ENCODE results near the gene CACUL1.
"Not testable (repeated sequence)": the region's sequence is repeated elsewhere in the genome, so short reads cannot be mapped to it uniquely, and the experiment has no call there.

The CACUL1 gene

GRCh38 chr10:118662228-118663035, 92.3 kb downstream of the CACUL1 start:
- Histone ChIP-seq H2BK5ac (ENCODE audit: low read length) (no peak overlapping the region), H3K4me2 (ENCODE audit: low read length) (no peak overlapping the region), H3K27me3 (ENCODE audit: insufficient read depth, low read length, poor library complexity) (no peaks in the 10 kb centered on the region), H3K4me3 (ENCODE audit: low read length) (no peak overlapping the region), H2BK120ac (ENCODE audit: low read depth, low read length) (no peak overlapping the region), H2AK5ac (ENCODE audit: low read length) (no peak overlapping the region), H4K5ac (ENCODE audit: low read length) (no peak overlapping the region), H3K18ac (ENCODE audit: low read length) (no peak overlapping the region), H3K56ac (ENCODE audit: low read length) (no peak overlapping the region), H3K79me2 (ENCODE audit: control insufficient read depth, insufficient read depth, low read length) (no peaks in the 10 kb centered on the region), H3K4me1 (ENCODE audit: control insufficient read depth, low read depth, low read length) (no peaks in the 10 kb centered on the region), H3K9ac (ENCODE audit: low read length) (no peak overlapping the region), H3K4ac (ENCODE audit: low read depth, low read length) (no peak overlapping the region), H3K36me3 (ENCODE audit: control insufficient read depth, insufficient read depth, low read length) (no peaks in the 10 kb centered on the region), H3K79me1 (ENCODE audit: low read length) (no peaks in the 10 kb centered on the region), H4K8ac (ENCODE audit: low read depth, low read length) (no peak overlapping the region), H3K23ac (ENCODE audit: low read length) (no peak overlapping the region), H2BK15ac (replicated peaks; ENCODE audit: low read depth) (no peak overlapping the region), H3K27ac (ENCODE audit: low read depth, low read length) (no peak overlapping the region)
- DNase-seq: no peak
- WGBS (ENCODE audit: extremely low coverage, insufficient coverage, low lambda C conversion rate): no CpG with 5 or more reads among the region's 4 CpGs

GRCh38 chr10:118658762-118659161, 96.0 kb downstream of the CACUL1 start:
- Histone ChIP-seq H3K9ac (ENCODE audit: low read length) (no peak overlapping the region), H2BK15ac (replicated peaks; ENCODE audit: low read depth) (no peak overlapping the region), H3K4me2 (ENCODE audit: low read length) (no peak overlapping the region), H2BK120ac (ENCODE audit: low read depth, low read length) (no peak overlapping the region), H3K4me3 (ENCODE audit: low read length) (no peak overlapping the region), H4K5ac (ENCODE audit: low read length) (no peak overlapping the region), H2AK5ac (ENCODE audit: low read length) (no peak overlapping the region), H3K27me3 (ENCODE audit: insufficient read depth, low read length, poor library complexity) (no peaks in the 10 kb centered on the region), H3K4ac (ENCODE audit: low read depth, low read length) (no peak overlapping the region), H3K23ac (ENCODE audit: low read length) (no peak overlapping the region), H4K8ac (ENCODE audit: low read depth, low read length) (no peak overlapping the region), H3K79me2 (ENCODE audit: control insufficient read depth, insufficient read depth, low read length) (no peaks in the 10 kb centered on the region), H3K27ac (ENCODE audit: low read depth, low read length) (no peak overlapping the region), H3K56ac (ENCODE audit: low read length) (no peak overlapping the region), H3K4me1 (ENCODE audit: control insufficient read depth, low read depth, low read length) (no peaks in the 10 kb centered on the region), H3K36me3 (ENCODE audit: control insufficient read depth, insufficient read depth, low read length) (no peaks in the 10 kb centered on the region), H2BK5ac (ENCODE audit: low read length) (no peak overlapping the region), H3K79me1 (ENCODE audit: low read length) (no peaks in the 10 kb centered on the region), H3K18ac (ENCODE audit: low read length) (no peak overlapping the region)
- WGBS (ENCODE audit: extremely low coverage, insufficient coverage, low lambda C conversion rate): no CpG with 5 or more reads among the region's 3 CpGs
- DNase-seq: no peak

- not testable (repeated sequence) for H2AK5ac ChIP-seq (ENCODE audit: low read length); H2BK15ac ChIP-seq (replicated peaks; ENCODE audit: low read depth); H3K18ac ChIP-seq (ENCODE audit: low read length); H3K79me1 ChIP-seq (ENCODE audit: low read length); H3K4me3 ChIP-seq (ENCODE audit: low read length); H3K36me3 ChIP-seq (ENCODE audit: control insufficient read depth, insufficient read depth, low read length); H3K4me2 ChIP-seq (ENCODE audit: low read length); H2BK5ac ChIP-seq (ENCODE audit: low read length); H3K4me1 ChIP-seq (ENCODE audit: control insufficient read depth, low read depth, low read length); H3K27me3 ChIP-seq (ENCODE audit: insufficient read depth, low read length, poor library complexity); H4K8ac ChIP-seq (ENCODE audit: low read depth, low read length); H3K4ac ChIP-seq (ENCODE audit: low read depth, low read length); H3K9ac ChIP-seq (ENCODE audit: low read length); H2BK120ac ChIP-seq (ENCODE audit: low read depth, low read length); H3K56ac ChIP-seq (ENCODE audit: low read length); H3K79me2 ChIP-seq (ENCODE audit: control insufficient read depth, insufficient read depth, low read length); H4K5ac ChIP-seq (ENCODE audit: low read length); H3K23ac ChIP-seq (ENCODE audit: low read length); DNase-seq; H3K27ac ChIP-seq (ENCODE audit: low read depth, low read length)
- no CpG with 5 or more reads among the region's 1 CpG for WGBS (ENCODE audit: extremely low coverage, insufficient coverage, low lambda C conversion rate)
These were observed 96.6 kb downstream of the CACUL1 start for GRCh38 chr10:118658168-118658567.

- H3K79me2 ChIP-seq (ENCODE audit: control insufficient read depth, insufficient read depth, low read length); H2BK15ac ChIP-seq (replicated peaks; ENCODE audit: low read depth); H3K4ac ChIP-seq (ENCODE audit: low read depth, low read length); H3K4me1 ChIP-seq (ENCODE audit: control insufficient read depth, low read depth, low read length); H3K4me2 ChIP-seq (ENCODE audit: low read length); H2BK5ac ChIP-seq (ENCODE audit: low read length); H3K36me3 ChIP-seq (ENCODE audit: control insufficient read depth, insufficient read depth, low read length); DNase-seq; H2BK120ac ChIP-seq (ENCODE audit: low read depth, low read length); H3K27me3 ChIP-seq (ENCODE audit: insufficient read depth, low read length, poor library complexity); H3K18ac ChIP-seq (ENCODE audit: low read length); H3K23ac ChIP-seq (ENCODE audit: low read length); H2AK5ac ChIP-seq (ENCODE audit: low read length); H3K79me1 ChIP-seq (ENCODE audit: low read length); H3K9ac ChIP-seq (ENCODE audit: low read length); H3K56ac ChIP-seq (ENCODE audit: low read length); H4K5ac ChIP-seq (ENCODE audit: low read length); H3K4me3 ChIP-seq (ENCODE audit: low read length); H4K8ac ChIP-seq (ENCODE audit: low read depth, low read length); H3K27ac ChIP-seq (ENCODE audit: low read depth, low read length): not testable (repeated sequence)
- WGBS (ENCODE audit: extremely low coverage, insufficient coverage, low lambda C conversion rate): no CpG with 5 or more reads among the region's 1 CpG
These were observed 109.5 kb downstream of the CACUL1 start for GRCh38 chr10:118645294-118645693.

GRCh38 chr10:118642228-118642627, 112.5 kb downstream of the CACUL1 start:
- Histone ChIP-seq H2AK5ac (ENCODE audit: low read length) (no peak overlapping the region), H3K4me1 (ENCODE audit: control insufficient read depth, low read depth, low read length) (no peaks in the 10 kb centered on the region), H2BK120ac (ENCODE audit: low read depth, low read length) (no peak overlapping the region), H4K5ac (ENCODE audit: low read length) (no peak overlapping the region), H3K9ac (ENCODE audit: low read length) (no peak overlapping the region), H3K4me3 (ENCODE audit: low read length) (no peak overlapping the region), H2BK15ac (replicated peaks; ENCODE audit: low read depth) (no peak overlapping the region), H3K36me3 (ENCODE audit: control insufficient read depth, insufficient read depth, low read length) (no peaks in the 10 kb centered on the region), H3K56ac (ENCODE audit: low read length) (no peak overlapping the region), H3K4ac (ENCODE audit: low read depth, low read length) (no peak overlapping the region), H2BK5ac (ENCODE audit: low read length) (no peak overlapping the region), H3K27ac (ENCODE audit: low read depth, low read length) (no peak overlapping the region), H4K8ac (ENCODE audit: low read depth, low read length) (no peak overlapping the region), H3K23ac (ENCODE audit: low read length) (no peak overlapping the region), H3K18ac (ENCODE audit: low read length) (no peak overlapping the region), H3K79me1 (ENCODE audit: low read length) (no peaks in the 10 kb centered on the region), H3K4me2 (ENCODE audit: low read length) (no peak overlapping the region), H3K79me2 (ENCODE audit: control insufficient read depth, insufficient read depth, low read length) (no peaks in the 10 kb centered on the region), H3K27me3 (ENCODE audit: insufficient read depth, low read length, poor library complexity) (no peaks in the 10 kb centered on the region)
- no peak for DNase-seq
- WGBS (ENCODE audit: extremely low coverage, insufficient coverage, low lambda C conversion rate): no CpG with 5 or more reads among the region's 2 CpGs

GRCh38 chr10:118638680-118639079, 116.1 kb downstream of the CACUL1 start:
- H3K36me3 ChIP-seq (ENCODE audit: control insufficient read depth, insufficient read depth, low read length): no peaks in the 10 kb centered on the region
- no peak overlapping the region for H3K9ac ChIP-seq (ENCODE audit: low read length)
- WGBS (ENCODE audit: extremely low coverage, insufficient coverage, low lambda C conversion rate): no CpG with 5 or more reads among the region's 9 CpGs
- no peak overlapping the region for H2BK5ac ChIP-seq (ENCODE audit: low read length)
- no peak overlapping the region for H3K23ac ChIP-seq (ENCODE audit: low read length)
- H4K5ac ChIP-seq (ENCODE audit: low read length): no peak overlapping the region
- no peak overlapping the region for H3K4ac ChIP-seq (ENCODE audit: low read depth, low read length)
- H2AK5ac ChIP-seq (ENCODE audit: low read length): no peak overlapping the region
- H2BK120ac ChIP-seq (ENCODE audit: low read depth, low read length): no peak overlapping the region
- no peak overlapping the region for H4K8ac ChIP-seq (ENCODE audit: low read depth, low read length)
- no peaks in the 10 kb centered on the region for H3K4me1 ChIP-seq (ENCODE audit: control insufficient read depth, low read depth, low read length)
- no peak overlapping the region for H3K4me3 ChIP-seq (ENCODE audit: low read length)
- H3K56ac ChIP-seq (ENCODE audit: low read length): no peak overlapping the region
- H3K4me2 ChIP-seq (ENCODE audit: low read length): no peak overlapping the region
- no peaks in the 10 kb centered on the region for H3K79me2 ChIP-seq (ENCODE audit: control insufficient read depth, insufficient read depth, low read length)
- no peak for DNase-seq
- no peak overlapping the region for H3K27ac ChIP-seq (ENCODE audit: low read depth, low read length)
- no peaks in the 10 kb centered on the region for H3K79me1 ChIP-seq (ENCODE audit: low read length)
- no peaks in the 10 kb centered on the region for H3K27me3 ChIP-seq (ENCODE audit: insufficient read depth, low read length, poor library complexity)
- H2BK15ac ChIP-seq (replicated peaks; ENCODE audit: low read depth): no peak overlapping the region
- no peak overlapping the region for H3K18ac ChIP-seq (ENCODE audit: low read length)
